ENCODE results near the gene ZNF526.

The ZNF526 gene

GRCh38 chr19:42225718-42226292, 5.7 kb downstream of the ZNF526 start:
- no peak for DNase-seq (ENCODE audit: low read depth)

- DNase-seq (ENCODE audit: low read depth), result no peak
These were observed 6.8 kb downstream of the ZNF526 start for GRCh38 chr19:42226886-42227285.

DNA sequence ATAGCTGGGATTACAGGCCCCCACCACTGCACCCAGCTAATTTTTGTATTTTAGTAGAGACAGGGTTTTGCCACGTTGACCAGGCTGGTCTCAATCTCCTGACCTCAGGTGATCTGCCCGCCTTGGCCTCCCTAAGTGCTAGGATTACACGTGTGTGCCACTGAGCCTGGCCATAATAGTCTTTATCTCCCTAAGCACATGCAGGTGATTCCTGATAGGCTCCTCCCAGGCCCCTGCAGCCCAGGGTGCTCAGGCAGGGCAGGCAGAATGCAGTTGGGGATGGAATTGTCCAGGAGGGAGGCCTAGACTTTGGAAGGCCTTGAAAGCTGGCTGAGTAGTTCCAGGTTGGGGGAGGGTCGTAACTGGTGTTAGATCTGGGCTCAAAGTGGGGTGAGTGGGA, 8.5 kb downstream of the ZNF526 start:
- DNase-seq (ENCODE audit: low read depth), result no peak

DNA sequence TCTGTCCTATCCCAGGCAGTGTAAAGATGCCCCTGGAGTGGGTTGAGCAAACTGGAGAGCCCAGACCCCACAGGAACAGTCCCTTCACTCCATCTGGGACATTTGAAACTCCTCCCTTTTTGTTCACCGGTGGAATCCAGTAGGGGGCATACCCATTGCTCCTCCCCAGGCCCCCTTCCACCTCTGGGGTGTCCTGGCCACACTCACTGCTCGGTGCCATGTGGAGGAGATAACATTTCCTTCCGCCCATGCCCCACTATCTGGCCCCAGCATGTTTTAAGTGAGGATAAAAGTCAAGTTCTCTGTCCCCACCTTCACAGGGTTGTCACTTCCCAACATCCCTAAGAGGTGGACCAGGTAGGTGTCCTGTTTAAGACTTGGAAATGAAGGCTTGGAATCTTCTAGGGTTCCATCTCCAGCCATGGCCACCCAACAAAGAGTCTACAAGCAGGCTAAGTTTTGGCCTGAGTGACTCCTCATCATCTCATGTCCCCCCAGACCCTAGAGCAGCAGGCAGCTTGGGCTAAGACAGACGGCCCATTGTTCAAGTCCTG, 9.3 kb downstream of the ZNF526 start:
- no peak for DNase-seq (ENCODE audit: low read depth)

GRCh38 chr19:42229855-42230351, 9.8 kb downstream of the ZNF526 start:
- DNase-seq (ENCODE audit: low read depth), result no peak

DNA sequence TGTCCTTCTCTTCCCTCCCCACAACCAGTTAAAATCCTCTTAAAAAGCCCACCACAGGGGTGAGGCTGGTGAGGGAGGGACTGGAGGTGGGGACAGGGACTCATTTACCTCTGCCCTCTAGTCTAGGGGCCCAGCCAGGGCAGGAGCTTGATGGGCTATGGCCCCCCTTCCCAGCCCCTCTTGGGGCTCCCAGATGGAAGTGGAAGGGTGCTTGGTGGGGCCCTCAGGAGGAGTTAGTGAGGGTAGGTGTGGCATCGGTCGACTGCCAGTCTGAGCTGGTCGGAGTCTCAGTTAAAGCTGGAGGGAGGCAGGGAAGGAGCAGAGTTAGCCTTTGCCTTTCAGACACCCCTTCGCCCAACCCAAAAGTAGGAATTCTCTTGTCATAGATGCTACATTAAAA, 10.5 kb downstream of the ZNF526 start:
- DNase-seq (ENCODE audit: low read depth), result no peak

DNA sequence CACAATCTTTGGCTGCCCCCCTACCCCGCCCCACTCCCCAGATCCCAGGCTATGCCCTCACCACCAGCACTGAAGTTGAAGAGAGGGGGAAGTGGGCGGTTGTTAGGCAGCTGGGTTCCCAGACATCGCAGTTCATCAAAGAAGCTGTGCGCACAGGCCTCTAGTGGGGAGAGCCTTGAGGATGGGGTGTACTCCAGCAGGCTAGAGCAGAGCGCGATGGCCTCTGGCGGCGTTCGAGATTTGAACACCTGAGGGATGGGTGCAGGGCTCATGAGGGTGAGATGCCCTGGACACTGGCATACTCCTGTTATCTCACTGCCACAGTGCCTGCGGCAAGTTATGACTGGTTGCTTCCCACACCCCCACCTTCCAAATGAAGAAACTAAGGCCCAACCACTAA, 12.3 kb downstream of the ZNF526 start:
- no peak for DNase-seq (ENCODE audit: low read depth)

DNA sequence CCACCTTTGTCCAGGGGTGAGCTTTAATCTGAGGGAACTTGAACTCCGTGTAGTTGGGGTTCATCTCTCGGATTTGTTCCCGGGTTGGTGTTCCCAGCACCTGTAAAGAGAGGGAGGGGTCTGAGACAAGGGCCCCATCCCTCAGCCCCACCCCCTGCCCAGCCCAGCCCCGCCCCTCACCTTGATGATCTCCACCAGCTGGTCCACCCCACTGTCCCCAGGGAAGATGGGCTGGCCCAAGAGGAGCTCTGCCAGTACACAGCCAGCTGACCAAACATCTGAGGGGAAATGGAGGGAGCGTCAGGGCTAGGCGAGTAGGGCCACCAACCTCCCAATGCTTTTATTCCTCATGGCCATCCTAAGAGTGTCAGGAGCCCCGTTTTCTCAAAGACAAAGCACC, 13.0 kb downstream of the ZNF526 start:
- no peak for DNase-seq (ENCODE audit: low read depth)

- no peak for DNase-seq (ENCODE audit: low read depth)
These were observed 13.7 kb downstream of the ZNF526 start for GRCh38 chr19:42233678-42234292.

- no peak for DNase-seq (ENCODE audit: low read depth)
These were observed 14.3 kb downstream of the ZNF526 start for GRCh38 chr19:42234364-42234763.

- DNase-seq (ENCODE audit: low read depth), result no peak
These were observed 15.1 kb downstream of the ZNF526 start for GRCh38 chr19:42235181-42235580.

- DNase-seq (ENCODE audit: low read depth), result no peak
These were observed 19.6 kb downstream of the ZNF526 start for GRCh38 chr19:42239544-42240220.

DNA sequence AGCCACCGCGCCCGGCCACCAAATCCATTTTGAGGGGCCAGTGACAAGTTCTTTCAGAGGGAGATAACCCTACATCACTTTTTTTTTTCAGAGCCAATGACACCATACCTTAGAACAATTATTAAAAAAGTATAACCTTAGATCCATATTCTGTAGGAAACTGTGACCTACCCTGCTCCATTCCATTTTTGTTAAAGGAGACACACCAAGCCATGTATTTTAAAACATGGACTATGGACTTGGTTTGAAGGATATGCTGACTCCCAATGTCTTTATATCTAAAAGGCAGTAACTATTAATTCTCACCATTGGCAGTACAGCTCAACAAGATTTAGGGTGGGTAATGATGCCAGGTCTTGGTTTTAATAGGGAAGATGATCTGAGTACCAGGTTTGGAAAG, 21.2 kb downstream of the ZNF526 start:
- DNase-seq (ENCODE audit: low read depth), result no peak

GRCh38 chr19:42242069-42242511, 22.0 kb downstream of the ZNF526 start:
- no peak for DNase-seq (ENCODE audit: low read depth)

DNA sequence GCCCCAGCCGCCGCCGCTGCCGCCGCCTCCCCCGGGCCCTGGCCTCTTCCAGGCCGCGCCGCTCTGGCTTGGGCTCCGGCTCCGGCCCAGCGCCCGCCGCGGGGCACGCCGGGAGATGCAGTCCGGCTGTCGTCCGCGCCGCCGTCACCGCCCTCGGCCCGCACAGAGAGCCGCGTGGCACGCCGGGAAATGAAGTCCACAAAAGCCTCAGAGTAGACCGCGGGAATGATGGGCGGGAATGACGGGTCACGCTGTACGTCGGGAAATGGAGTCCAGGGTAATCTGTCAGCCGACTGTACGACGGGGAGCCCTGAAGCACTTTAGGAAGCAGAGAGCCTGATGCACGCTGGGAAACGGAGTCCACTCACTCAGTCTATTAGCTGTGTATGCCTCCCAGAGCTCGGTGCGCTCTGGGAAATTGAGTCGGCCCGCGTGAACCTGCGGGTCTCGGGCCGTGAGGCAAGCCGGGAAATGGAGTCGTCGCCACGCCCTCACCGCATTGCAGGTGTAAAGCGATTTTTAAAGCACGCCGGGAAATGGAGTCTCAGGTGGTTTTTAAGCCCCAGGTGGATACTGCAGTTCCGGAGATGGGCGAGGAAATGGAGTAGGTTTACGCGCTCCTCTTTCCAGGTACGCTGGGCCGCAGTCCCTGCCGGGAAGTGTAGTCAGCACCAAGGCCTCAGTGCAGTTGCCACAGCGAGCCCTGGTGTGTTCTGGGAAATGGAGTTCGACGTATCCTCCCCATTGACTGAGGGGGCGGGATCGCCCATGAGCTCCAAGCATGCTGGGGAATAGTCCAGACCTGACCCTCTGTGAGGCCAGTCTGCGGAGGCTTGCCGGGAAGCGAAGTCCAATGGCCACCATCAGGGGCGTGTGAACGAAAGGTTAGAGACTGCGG, 22.6 kb downstream of the ZNF526 start, which contains the start of gene GSK3A:
GSK3A (minus strand) TSS at position 91 of the 898 bp plus-strand sequence. CDS start 137 bp downstream, outside the sequence.
- DNase-seq (ENCODE audit: low read depth), result peak; percentile 93

- DNase-seq (ENCODE audit: low read depth), result peak; percentile 82
These were observed 24.5 kb downstream of the ZNF526 start for GRCh38 chr19:42244347-42245220.

DNA sequence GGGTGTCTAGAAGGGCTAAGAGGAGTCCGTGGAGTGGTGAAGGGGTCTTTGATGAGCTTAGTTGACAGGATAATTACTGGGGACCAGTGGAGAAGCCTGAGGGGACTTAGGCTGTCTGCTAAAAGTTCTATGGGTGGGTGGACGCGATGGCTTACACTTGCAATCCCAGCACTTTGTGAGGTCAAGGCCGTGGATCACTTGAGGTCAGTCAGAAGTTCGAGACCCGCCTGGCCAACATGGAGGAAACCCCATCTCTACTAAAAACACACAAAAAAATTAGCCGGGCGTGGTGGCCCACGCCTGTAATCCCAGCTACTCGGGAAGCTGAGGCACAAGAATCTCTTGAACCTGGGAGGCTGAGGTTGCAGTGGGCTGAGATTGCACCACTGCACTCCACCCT, 25.1 kb downstream of the ZNF526 start:
- DNase-seq (ENCODE audit: low read depth), result no peak

- no peak for DNase-seq (ENCODE audit: low read depth)
These were observed 26.2 kb downstream of the ZNF526 start for GRCh38 chr19:42246143-42246921.

DNA sequence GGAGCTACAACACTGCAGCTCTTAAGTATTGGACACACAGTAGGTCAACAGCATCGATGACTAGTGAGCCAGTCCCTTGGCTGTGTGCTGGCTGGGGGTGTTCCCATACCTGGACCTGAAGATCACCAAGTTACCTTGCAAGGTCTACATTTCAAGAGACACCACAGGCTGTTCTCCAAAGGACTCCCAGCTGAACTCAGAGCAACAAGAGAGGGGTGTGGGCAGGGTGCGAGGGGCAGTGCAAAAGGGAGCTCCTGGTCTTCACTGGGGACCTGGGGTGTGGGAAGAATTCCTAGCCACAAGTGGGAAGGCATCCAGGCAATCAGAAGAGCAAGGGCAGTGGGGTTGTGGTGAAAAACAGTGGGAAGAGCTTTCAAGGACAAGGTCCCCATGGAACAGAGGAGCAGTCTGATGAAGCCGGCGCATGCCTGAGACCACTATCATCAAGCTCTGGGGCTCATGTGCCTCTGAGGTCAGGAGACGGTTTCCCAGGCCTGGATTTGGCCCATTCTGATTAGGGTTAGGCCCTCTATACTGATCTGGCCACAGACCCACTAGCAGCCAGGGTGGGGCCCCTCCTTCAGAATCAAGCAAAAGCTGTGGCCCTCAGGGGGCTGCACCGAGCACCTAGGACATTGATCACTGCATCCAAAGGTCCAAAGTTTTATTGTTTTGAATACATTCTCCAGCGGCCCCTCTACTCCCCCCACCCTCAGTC, 27.0 kb downstream of the ZNF526 start:
- no peak for DNase-seq (ENCODE audit: low read depth)
